IPS-15b (cell line): ENCODE data around the gene ADRB1.

Experiments used
- H3K27me3 ChIP-seq: one replicate; pipeline ENCODE4 v1.6.1; 2013; ENCODE audit warnings: low read length; ENCODE audit not compliant: control insufficient read depth, insufficient read depth
- H3K36me3 ChIP-seq: one replicate; pipeline ENCODE4 v1.6.1; 2013; ENCODE audit warnings: low read length; ENCODE audit not compliant: control insufficient read depth, insufficient read depth
- H3K4me1 ChIP-seq: one replicate; pipeline ENCODE4 v1.6.1; 2013; ENCODE audit warnings: mild to moderate bottlenecking, low read length; ENCODE audit not compliant: control insufficient read depth, insufficient read depth
- H3K4me3 ChIP-seq: one replicate; pipeline ENCODE4 v1.5.1; 2013; ENCODE audit warnings: low read depth, low read length
- H3K9ac ChIP-seq: one replicate; pipeline ENCODE4 v1.6.1; 2013; ENCODE audit warnings: low read depth, mild to moderate bottlenecking, low read length
- H3K9me3 ChIP-seq: one replicate; pipeline ENCODE4 v1.6.1; 2013; ENCODE audit warnings: mild to moderate bottlenecking, low read length; ENCODE audit not compliant: control insufficient read depth, insufficient read depth

The ADRB1 gene

DNA sequence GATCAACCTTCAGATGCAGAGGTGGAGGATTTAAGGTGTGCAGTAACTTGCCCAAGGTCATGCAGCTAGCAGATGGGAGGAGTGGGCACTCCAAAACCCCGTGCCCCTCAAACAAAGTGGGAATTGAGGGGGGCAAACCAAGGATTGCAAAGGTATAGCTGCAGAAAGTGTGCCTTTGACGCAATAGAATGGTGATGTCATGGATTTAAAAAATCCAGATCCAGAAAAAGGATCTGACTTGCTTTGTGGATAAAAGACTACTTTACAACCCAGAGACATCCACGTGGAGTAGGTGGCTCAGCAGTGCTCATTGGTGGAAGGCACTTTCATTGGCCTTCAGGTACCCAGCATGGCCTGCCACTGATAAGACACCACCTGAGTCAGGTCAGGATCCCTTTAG lies 15.7 kb upstream of the ADRB1 start:
- Histone ChIP-seq H3K36me3 (no peaks in the 10 kb centered on the region), H3K9ac (no peak overlapping the region), H3K9me3 (no peaks in the 10 kb centered on the region), H3K4me3 (no peak overlapping the region), H3K27me3 (no peaks in the 10 kb centered on the region), H3K4me1 (peaks cover 3% of the 10 kb centered on the region)

DNA sequence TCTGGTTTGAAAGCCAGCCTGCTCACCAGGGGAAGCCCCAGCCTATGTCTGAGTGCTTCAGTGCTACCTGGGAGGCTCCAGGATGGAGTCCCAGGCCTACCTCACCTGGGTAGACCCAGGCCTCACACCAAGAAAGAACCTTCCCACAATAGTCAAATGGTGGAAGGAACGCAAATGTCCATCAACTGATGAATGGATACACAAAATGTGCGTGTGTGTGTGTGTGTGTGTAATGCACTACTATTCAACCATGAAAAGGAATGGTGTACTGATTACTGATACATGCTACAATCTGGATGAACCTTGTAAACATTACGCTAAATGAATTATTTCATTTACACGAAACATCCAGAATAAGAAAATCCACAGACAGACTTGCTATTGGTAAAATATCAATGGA lies 15.2 kb upstream of the ADRB1 start:
- Histone ChIP-seq H3K4me3 (no peak overlapping the region), H3K9me3 (no peaks in the 10 kb centered on the region), H3K27me3 (no peaks in the 10 kb centered on the region), H3K36me3 (no peaks in the 10 kb centered on the region), H3K4me1 (peaks cover 3% of the 10 kb centered on the region), H3K9ac (no peak overlapping the region)

DNA sequence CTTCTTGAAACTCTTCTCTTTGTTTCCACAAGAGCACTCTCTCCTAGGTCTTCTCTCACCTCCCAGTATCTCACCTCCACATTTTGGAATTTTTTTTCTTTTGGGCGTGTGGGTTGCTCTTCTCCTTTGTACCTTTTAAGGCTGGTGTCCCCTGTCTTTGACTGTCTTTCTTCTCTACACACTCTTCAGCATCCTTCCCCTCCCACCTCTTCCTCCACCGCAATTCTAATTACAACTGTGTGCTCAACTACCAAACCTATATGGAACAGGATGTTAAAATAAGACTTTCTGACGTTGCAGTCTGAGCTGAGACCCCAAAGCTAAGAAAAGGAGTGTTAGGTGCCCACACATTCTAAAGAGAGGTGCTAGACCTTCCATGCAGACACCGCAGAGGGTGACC lies 14.0 kb upstream of the ADRB1 start:
- H3K4me3 ChIP-seq: no peak overlapping the region
- no peak overlapping the region for H3K9ac ChIP-seq
- peaks cover 3% of the 10 kb centered on the region for H3K4me1 ChIP-seq
- no peaks in the 10 kb centered on the region for H3K27me3 ChIP-seq
- no peaks in the 10 kb centered on the region for H3K9me3 ChIP-seq
- no peaks in the 10 kb centered on the region for H3K36me3 ChIP-seq

DNA sequence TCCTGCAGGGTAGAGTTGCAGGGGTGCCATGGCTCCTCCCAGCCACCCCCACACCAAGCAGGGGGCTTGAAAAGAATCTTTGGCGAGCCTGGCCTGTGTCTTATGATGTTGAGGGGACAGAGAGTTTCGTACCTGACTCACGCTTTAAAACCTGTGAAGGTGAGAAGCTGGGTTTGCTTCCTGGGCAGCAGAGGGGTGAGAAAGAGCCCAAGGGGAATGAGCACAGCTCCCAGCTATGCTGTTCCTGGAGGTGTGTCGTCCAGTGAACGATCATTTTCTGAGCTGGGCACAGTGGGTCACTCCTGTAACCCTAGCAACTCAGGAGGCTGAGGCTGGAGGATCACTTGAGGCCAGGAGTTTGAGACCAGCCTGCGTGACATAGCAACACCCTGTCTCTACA lies 13.5 kb upstream of the ADRB1 start:
- no peak overlapping the region for H3K4me3 ChIP-seq
- H3K9ac ChIP-seq: no peak overlapping the region
- H3K36me3 ChIP-seq: no peaks in the 10 kb centered on the region
- no peaks in the 10 kb centered on the region for H3K27me3 ChIP-seq
- H3K4me1 ChIP-seq: peaks cover 3% of the 10 kb centered on the region
- no peaks in the 10 kb centered on the region for H3K9me3 ChIP-seq

DNA sequence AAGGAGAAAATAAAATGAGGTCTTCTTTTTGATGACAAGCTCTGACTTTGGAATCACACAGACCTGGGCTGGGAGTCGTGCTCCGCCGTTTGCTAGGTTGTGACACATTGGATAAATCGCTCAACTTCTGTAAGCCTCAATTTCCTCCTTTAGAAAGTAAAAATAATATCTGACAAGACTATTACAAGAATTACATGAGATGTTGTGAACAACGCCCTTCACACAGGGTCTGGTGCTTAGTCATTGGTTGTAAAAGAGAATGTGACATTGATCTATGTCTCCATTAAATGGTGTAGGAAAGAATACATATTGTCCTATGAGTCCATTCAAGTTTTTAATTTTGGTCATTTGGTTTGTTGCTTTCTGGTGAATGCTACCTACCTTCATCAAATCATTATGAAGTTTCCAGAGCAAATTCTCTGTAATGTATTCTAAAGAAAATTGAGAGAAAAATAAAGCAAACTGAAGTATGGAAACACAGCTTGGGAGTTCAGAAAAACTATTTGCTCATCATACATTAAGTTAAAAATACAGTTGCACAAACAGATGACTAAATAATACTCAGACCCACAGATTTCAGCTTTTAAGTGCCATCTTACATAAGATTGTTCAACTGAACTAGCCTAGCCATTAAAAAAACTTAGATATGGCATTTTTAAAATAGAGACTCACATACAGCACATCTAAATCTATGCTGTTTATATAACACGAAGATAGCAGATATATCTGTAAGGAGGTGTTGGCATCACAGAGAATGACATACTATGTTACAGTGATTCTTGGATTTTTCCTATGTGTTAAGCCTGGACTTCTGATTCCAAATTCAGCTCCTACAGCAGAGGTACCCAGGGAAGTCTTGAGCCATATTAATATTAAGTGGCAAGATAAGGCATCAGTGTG lies 12.3 kb upstream of the ADRB1 start:
- H3K9me3 ChIP-seq: no peaks in the 10 kb centered on the region
- no peaks in the 10 kb centered on the region for H3K36me3 ChIP-seq
- no peak overlapping the region for H3K9ac ChIP-seq
- no peak overlapping the region for H3K4me3 ChIP-seq
- H3K27me3 ChIP-seq: no peaks in the 10 kb centered on the region
- H3K4me1 ChIP-seq: peaks cover 2% of the 10 kb centered on the region

DNA sequence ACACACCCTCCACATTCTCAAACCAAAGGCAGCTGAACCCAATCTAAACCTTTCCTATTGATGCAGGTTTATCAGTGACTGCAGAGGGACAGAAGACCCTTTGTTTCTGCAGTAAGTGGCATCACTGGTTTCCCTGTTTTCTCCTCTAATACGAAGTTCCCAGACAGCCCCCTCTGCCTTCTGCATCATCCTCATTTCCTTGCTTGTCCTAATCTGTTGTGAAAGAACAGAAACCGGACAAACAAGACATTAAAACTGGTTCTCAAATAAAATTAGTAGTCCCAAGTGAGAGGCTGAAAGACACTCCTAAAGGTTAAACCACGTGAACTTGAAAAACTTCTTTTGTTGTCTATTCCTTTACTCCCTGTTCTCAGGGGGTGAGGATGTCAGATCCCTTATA lies 10.1 kb upstream of the ADRB1 start:
- Histone ChIP-seq H3K36me3 (no peaks in the 10 kb centered on the region), H3K27me3 (no peaks in the 10 kb centered on the region), H3K9me3 (no peaks in the 10 kb centered on the region), H3K4me3 (no peak overlapping the region), H3K4me1 (no peaks in the 10 kb centered on the region), H3K9ac (no peak overlapping the region)

DNA sequence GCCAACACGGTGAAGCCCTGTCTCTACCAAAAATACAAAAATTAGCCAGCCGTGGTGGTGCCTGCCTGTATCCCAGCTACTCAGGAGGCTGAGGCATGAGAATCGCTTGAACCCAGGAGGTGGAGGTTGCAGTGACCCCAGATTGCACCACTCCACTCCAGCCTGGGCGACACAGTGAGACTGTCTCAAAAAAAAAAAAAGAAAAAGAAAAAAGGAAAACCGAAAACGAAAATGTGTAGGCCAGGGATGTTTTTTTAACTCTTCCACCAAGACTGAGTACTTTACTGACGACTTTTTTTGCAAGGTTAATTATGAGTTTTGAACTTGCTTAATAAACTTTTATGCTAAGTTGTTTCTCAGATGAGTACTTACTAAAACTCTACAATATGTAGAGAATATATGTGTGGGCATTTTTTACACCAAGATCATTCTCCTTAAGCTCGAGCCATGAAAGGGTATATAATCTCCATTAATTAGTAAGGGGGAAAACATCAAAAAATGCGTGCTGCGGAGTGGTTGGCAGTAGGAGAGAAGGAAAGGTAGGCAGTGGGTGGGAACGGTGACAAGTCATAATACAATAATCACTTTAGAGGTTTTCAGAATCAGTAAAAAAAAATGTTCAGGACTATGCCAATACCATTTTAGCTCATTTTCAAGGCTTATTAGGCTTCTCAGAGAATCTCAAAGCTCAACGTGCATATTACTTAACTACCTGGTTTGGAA lies 8.6 kb upstream of the ADRB1 start:
- Histone ChIP-seq H3K4me1 (no peaks in the 10 kb centered on the region), H3K4me3 (no peak overlapping the region), H3K9ac (no peak overlapping the region), H3K9me3 (no peaks in the 10 kb centered on the region), H3K27me3 (peaks cover 1% of the 10 kb centered on the region), H3K36me3 (no peaks in the 10 kb centered on the region)

DNA sequence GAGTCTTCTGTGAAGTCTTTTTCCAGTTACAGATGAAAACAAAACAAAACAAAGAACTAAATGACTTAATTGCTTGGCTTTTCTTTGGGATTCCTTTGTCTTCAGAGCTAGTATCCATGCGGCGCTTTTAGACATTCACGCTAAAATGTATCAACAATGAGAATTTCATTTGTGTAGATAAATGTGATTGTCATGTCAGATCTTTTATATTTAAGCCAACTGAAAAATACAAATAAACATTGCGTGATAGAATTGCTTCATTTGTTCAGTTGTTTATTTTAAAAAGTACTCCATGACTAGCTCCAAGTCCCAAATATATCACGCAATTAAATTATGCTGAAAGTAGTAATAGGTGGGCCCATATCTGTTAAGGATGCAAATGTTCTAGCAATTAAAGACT lies 7.9 kb upstream of the ADRB1 start:
- Histone ChIP-seq H3K4me3 (no peak overlapping the region), H3K27me3 (peaks cover 6% of the 10 kb centered on the region), H3K9ac (no peak overlapping the region), H3K36me3 (no peaks in the 10 kb centered on the region), H3K9me3 (no peaks in the 10 kb centered on the region), H3K4me1 (no peaks in the 10 kb centered on the region)

DNA sequence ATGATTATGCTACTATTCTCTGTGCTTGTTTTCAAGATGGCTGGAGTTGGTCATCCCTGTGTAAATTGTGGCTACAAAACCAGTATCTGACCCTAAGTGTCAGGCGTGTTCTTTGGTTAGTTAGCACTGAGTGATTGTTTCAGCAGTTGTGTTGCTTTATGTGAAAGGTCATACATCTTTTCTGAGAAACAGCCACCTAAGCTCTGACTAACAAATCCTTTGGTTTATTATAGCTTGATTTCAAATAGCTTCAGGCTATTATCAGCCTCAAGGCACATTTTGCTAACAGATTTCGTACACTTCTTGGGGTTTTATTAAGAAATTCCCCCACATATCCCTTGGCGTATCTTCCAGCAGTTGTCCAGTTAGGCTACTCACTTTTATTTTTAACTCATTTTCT lies 4.8 kb upstream of the ADRB1 start:
- Histone ChIP-seq H3K36me3 (no peaks in the 10 kb centered on the region), H3K27me3 (peaks cover 28% of the 10 kb centered on the region)

DNA sequence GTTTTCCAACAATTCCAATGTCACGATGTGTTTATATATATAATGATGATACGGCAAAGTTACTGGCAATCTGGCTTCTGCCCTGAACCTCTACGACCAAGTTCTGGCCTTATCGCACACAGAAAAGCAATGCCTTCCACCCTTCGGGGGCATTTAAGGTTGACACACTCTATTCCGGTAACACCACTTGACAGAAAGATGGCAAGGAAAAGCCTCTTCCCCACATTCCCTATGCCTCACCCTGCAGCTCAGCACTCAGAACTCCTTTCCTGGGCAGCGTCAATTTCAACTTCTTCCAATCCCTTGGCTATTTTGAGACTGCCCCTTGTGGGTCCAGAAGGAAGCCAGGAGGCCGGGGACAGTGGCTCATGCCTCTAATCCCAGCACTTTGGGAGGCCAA lies 2.5 kb upstream of the ADRB1 start:
- peaks cover 47% of the 10 kb centered on the region for H3K27me3 ChIP-seq
- H3K4me3 ChIP-seq: no peak overlapping the region
- no peaks in the 10 kb centered on the region for H3K9me3 ChIP-seq
- H3K36me3 ChIP-seq: no peaks in the 10 kb centered on the region
- peaks cover 2% of the 10 kb centered on the region for H3K4me1 ChIP-seq
- no peak overlapping the region for H3K9ac ChIP-seq

More for the DNA sequence above, 4.8 kb upstream of the ADRB1 start:
- H3K9ac ChIP-seq: no peak overlapping the region
- peaks cover 2% of the 10 kb centered on the region for H3K4me1 ChIP-seq
- H3K9me3 ChIP-seq: no peaks in the 10 kb centered on the region
- H3K4me3 ChIP-seq: no peak overlapping the region

DNA sequence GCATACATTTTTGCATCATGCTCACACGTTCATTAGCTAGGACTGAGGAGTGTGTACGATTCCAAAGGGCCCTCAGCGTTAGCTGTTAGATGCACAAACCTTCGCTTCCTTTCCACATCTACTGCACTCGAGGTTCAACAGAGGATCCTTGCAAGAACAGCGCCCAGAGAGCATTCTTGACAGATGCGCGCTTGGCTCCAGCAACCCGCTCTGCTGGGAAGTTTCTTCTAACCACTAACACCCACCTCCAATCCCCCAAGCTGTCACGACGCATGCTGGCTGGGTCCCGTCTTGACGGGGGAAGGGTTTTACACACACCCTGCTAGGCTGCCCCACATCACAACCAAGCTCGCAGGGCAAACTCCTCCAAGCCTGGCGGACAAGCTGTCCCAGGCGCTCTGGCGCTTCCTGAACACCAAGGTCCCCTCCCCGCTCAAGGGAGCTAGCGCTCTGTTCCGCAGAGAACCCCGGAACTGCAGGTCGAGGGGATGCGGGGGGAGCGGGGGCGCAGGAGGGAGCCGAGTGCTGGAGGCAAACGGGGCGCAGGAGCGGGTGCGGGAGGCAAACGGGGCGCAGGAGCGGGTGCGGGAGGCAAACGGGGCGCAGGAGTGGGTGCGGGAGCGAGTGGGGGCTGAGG lies 653 bp upstream of the ADRB1 start:
- Histone ChIP-seq H3K27me3 (peaks cover 63% of the 10 kb centered on the region), H3K9ac (no peak overlapping the region), H3K4me1 (peaks cover 2% of the 10 kb centered on the region), H3K9me3 (no peaks in the 10 kb centered on the region), H3K36me3 (no peaks in the 10 kb centered on the region), H3K4me3 (peak overlapping the region; percentile 72)
